H9 (cell line): ENCODE results near the gene NF1. TPM values are rescaled to one million over a fixed set of nuclear protein-coding genes. Genes with fewer than 3 reads are reported as not detected.
"Not testable (repeated sequence)": the region's sequence is repeated elsewhere in the genome, so short reads cannot be mapped to it uniquely, and the experiment has no call there.

Experiments
- DNase-seq: peaks from one replicate; pipeline ENCODE4 v3.0.0-alpha.2; 2017
- H2AFZ ChIP-seq: one replicate; pipeline ENCODE4 v1.6.1; 2013; ENCODE audit warnings: mild to moderate bottlenecking, low read length, control low read depth, moderate library complexity
- H2AK5ac ChIP-seq: 2 replicates; pipeline ENCODE4 v1.6.1; 2013; ENCODE audit warnings: low read length, control low read depth, mixed read lengths; ENCODE audit not compliant: insufficient read length
- H2BK120ac ChIP-seq: one replicate; pipeline ENCODE4 v1.6.1; 2013; ENCODE audit warnings: low read depth, mild to moderate bottlenecking, low read length, control low read depth, inconsistent platforms; ENCODE audit not compliant: poor library complexity, severe bottlenecking
- H2BK12ac ChIP-seq: 2 replicates; pipeline ENCODE4 v1.6.1; 2013; ENCODE audit warnings: low read length, control low read depth, mixed read lengths, low read depth; ENCODE audit not compliant: insufficient read length
- H2BK15ac ChIP-seq: 2 replicates; pipeline ENCODE4 v1.6.1; 2013; ENCODE audit warnings: low read depth, low read length, control low read depth
- H2BK20ac ChIP-seq: one replicate; pipeline ENCODE4 v1.6.1; 2013; ENCODE audit warnings: low read depth, mild to moderate bottlenecking, low read length, control low read depth, inconsistent platforms; ENCODE audit not compliant: poor library complexity, severe bottlenecking
- H2BK5ac ChIP-seq: 2 replicates; pipeline ENCODE4 v1.6.1; 2013; ENCODE audit warnings: low read length, control low read depth, mixed read lengths; ENCODE audit not compliant: insufficient read length
- H3K14ac ChIP-seq: 2 replicates; pipeline ENCODE4 v1.6.1; 2013; ENCODE audit warnings: low read length, control low read depth; ENCODE audit not compliant: insufficient read depth
- H3K18ac ChIP-seq: 2 replicates; pipeline ENCODE4 v1.6.1; 2013; ENCODE audit warnings: low read depth, mild to moderate bottlenecking, mixed read lengths, low read length, control low read depth; ENCODE audit not compliant: insufficient read length
- H3K23ac ChIP-seq: 2 replicates; pipeline ENCODE4 v1.6.1; 2013; ENCODE audit warnings: low read length, control low read depth, mixed read lengths, low read depth; ENCODE audit not compliant: insufficient read length
- H3K23me2 ChIP-seq: 2 replicates; pipeline ENCODE4 v1.6.1; 2013; ENCODE audit warnings: low read depth, mild to moderate bottlenecking, mixed read lengths, low read length, control low read depth; ENCODE audit not compliant: insufficient read length, poor library complexity, severe bottlenecking
- H3K27ac ChIP-seq: 2 replicates; pipeline ENCODE4 v1.5.1; 2013; ENCODE audit warnings: low read length, control low read depth, mixed read lengths, low read depth; ENCODE audit not compliant: insufficient read length
- H3K27me3 ChIP-seq: 2 replicates; pipeline ENCODE4 v1.6.1; 2013; ENCODE audit warnings: low read length, control low read depth, inconsistent platforms; ENCODE audit not compliant: insufficient read depth
- H3K4ac ChIP-seq: 2 replicates; pipeline ENCODE4 v1.6.1; 2013; ENCODE audit warnings: low read depth, mild to moderate bottlenecking, control low read depth, inconsistent platforms, low read length, moderate library complexity
- H3K4me1 ChIP-seq: 2 replicates; pipeline ENCODE4 v1.6.1; 2013; ENCODE audit warnings: low read length, control low read depth, inconsistent platforms; ENCODE audit not compliant: insufficient read depth
- H3K4me2 ChIP-seq: 2 replicates; pipeline ENCODE4 v1.6.1; 2013; ENCODE audit warnings: low read length, control low read depth, mixed read lengths; ENCODE audit not compliant: insufficient read length, insufficient read depth
- H3K56ac ChIP-seq: 2 replicates; pipeline ENCODE4 v1.6.1; 2013; ENCODE audit warnings: low read depth, mild to moderate bottlenecking, mixed read lengths, low read length, control low read depth; ENCODE audit not compliant: insufficient read length
- H3K79me1 ChIP-seq: 2 replicates; pipeline ENCODE4 v1.6.1; 2013; ENCODE audit warnings: low read depth, mild to moderate bottlenecking, moderate library complexity, low read length, control low read depth, inconsistent platforms; ENCODE audit not compliant: insufficient read depth, poor library complexity, severe bottlenecking
- H3K79me2 ChIP-seq: 2 replicates; pipeline ENCODE4 v1.6.1; 2013; ENCODE audit warnings: low read length, control low read depth, inconsistent platforms; ENCODE audit not compliant: insufficient read depth
- H3K9ac ChIP-seq: 2 replicates; pipeline ENCODE4 v1.6.1; 2013; ENCODE audit warnings: low read length, control low read depth, mixed read lengths; ENCODE audit not compliant: insufficient read length; ENCODE audit errors: extremely low read depth
- H3K9me3 ChIP-seq: one replicate; pipeline ENCODE4 v1.6.1; 2013; ENCODE audit warnings: low read depth, low read length, inconsistent platforms; ENCODE audit not compliant: control insufficient read depth
- H3T11ph ChIP-seq: one replicate; pipeline ENCODE4 v1.6.1; 2013; ENCODE audit warnings: mild to moderate bottlenecking, low read length, control low read depth, inconsistent platforms
- H4K20me1 ChIP-seq: one replicate; pipeline ENCODE4 v1.6.1; 2013; ENCODE audit not compliant: control insufficient read depth, insufficient read length, insufficient read depth
- H4K5ac ChIP-seq: 2 replicates; pipeline ENCODE4 v1.6.1; 2013; ENCODE audit warnings: low read depth, mild to moderate bottlenecking, mixed read lengths, low read length, control low read depth; ENCODE audit not compliant: insufficient read length
- H4K8ac ChIP-seq: replicated peaks from 2 replicates; pipeline ENCODE4 v1.6.1; 2013; ENCODE audit warnings: low read length, control low read depth, mixed read lengths, low read depth; ENCODE audit not compliant: insufficient read length
- H4K91ac ChIP-seq: 2 replicates; pipeline ENCODE4 v1.6.1; 2013; ENCODE audit warnings: low read depth, mild to moderate bottlenecking, moderate library complexity, mixed read lengths, low read length, control low read depth; ENCODE audit not compliant: insufficient read length
- H3K27ac Mint-ChIP-seq, 3 experiments: 2 replicates in 2 of 3; 3 replicates in 1 of 3; pipeline ENCODE4 v1.8.0; 2020 to 2021; ENCODE audit warnings: mixed read lengths in 3 of 3, mild to moderate bottlenecking in 1 of 3, moderate library complexity in 1 of 3
- H3K27me3 Mint-ChIP-seq: 2 replicates; pipeline ENCODE4 v1.8.0; 2021; ENCODE audit warnings: low read depth, mild to moderate bottlenecking, moderate library complexity, mixed read lengths
- H3K36me3 Mint-ChIP-seq, 3 experiments: 2 replicates in 2 of 3; 3 replicates in 1 of 3; pipeline ENCODE4 v1.8.0; 2020 to 2021; ENCODE audit warnings: low read depth in 3 of 3, mixed read lengths in 3 of 3; ENCODE audit not compliant: insufficient read depth in 1 of 3
- H3K4me1 Mint-ChIP-seq, 2 experiments: 2 replicates each; pipeline ENCODE4 v1.8.0; 2020; ENCODE audit warnings: mixed read lengths in 2 of 2
- H3K4me3 Mint-ChIP-seq, 2 experiments: 2 replicates in 1 of 2; 3 replicates in 1 of 2; pipeline ENCODE4 v1.8.0; 2020 to 2021; ENCODE audit warnings: mild to moderate bottlenecking in 2 of 2, mixed read lengths in 2 of 2, moderate library complexity in 1 of 2
- H3K9me3 Mint-ChIP-seq, 2 experiments: 2 replicates in 1 of 2; 3 replicates in 1 of 2; pipeline ENCODE4 v1.8.0; 2020; ENCODE audit warnings: mild to moderate bottlenecking in 2 of 2, mixed read lengths in 2 of 2, moderate library complexity in 1 of 2
- WGBS: extraction: QIAGEN DNeasy Blood & Tissue Kit; methylation state at CpG from one replicate; pipeline ENCODE4 v1.1.7; 2013; ENCODE audit warnings: missing lambda C conversion rate, low lambda C conversion rate, mixed read lengths; ENCODE audit not compliant: insufficient read length; ENCODE audit errors: extremely low coverage; 5-methylcytosine and 5-hydroxymethylcytosine counted together
- total RNA-seq: library from RNA; stranded (reverse); gene quantifications from 2 replicates; pipeline ENCODE4 v1.2.1, GENCODE V29; 2021
- TF ChIP-seq, protein P1 (sequence below): fragments of 200-600 bp; sonication (generic); conservative IDR thresholded peaks from 3 replicates; pipeline ENCODE4 v1.8.0; 2021; ENCODE audit warnings: antibody characterized with exemption, mild to moderate bottlenecking

Gene NF1
- total RNA-seq, 1 experiment from 2014 or later: 38.1 TPM

DNA sequence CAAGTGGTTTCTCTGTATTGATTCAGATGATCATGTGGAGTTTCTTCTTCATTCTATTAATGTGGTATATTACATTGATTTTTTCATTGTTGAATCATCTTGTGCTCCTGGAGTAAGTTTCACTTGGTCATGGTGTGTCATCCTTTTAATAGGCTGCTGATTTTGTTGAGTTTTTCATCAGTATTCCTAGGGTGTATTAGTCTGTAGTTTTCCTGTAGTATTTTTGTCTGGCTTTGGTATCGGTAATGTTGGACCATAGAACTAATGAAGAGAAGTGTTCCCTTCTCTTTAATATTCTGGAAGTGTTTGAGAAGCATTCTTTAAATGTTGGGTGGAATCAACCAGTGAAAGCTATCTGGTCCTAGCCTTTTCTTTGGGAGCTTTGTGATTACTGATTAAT is 103.2 kb downstream of the NF1 start:
- no peak overlapping the region for H2BK12ac ChIP-seq
- DNase-seq: no peak
- no peaks in the 10 kb centered on the region for H3K9me3 ChIP-seq
- no peak overlapping the region for H3K9ac ChIP-seq
- no peaks in the 10 kb centered on the region for H3K79me2 ChIP-seq
- no peak overlapping the region for H4K8ac ChIP-seq
- H4K91ac ChIP-seq: no peak overlapping the region
- H2AFZ ChIP-seq: no peak overlapping the region
- H3K27ac ChIP-seq: no peak overlapping the region
- no peak overlapping the region for H2BK5ac ChIP-seq
- no peak overlapping the region for H2BK15ac ChIP-seq
- no peaks in the 10 kb centered on the region for H3K9me3 Mint-ChIP-seq
- peaks cover 0 to 5% (median 0%) of the 10 kb centered on the region in 3 experiments; a peak in 4 of 7 replicates for H3K36me3 Mint-ChIP-seq
- H4K20me1 ChIP-seq: no peaks in the 10 kb centered on the region
- no peak overlapping the region for H3K4ac ChIP-seq
- H3K23me2 ChIP-seq: no peaks in the 10 kb centered on the region
- H2BK20ac ChIP-seq: no peak overlapping the region
- no peaks in the 10 kb centered on the region for H3K4me1 ChIP-seq
- H4K5ac ChIP-seq: no peak overlapping the region
- H3K27me3 ChIP-seq: no peaks in the 10 kb centered on the region
- no peaks in the 10 kb centered on the region for H3K4me1 Mint-ChIP-seq
- H3K18ac ChIP-seq: no peak overlapping the region
- H3T11ph ChIP-seq: no peak overlapping the region
- no peak overlapping the region for H2AK5ac ChIP-seq
- no peak overlapping the region for H3K23ac ChIP-seq
- no peak overlapping the region for H3K4me3 Mint-ChIP-seq
- TF ChIP-seq, protein P1, sequence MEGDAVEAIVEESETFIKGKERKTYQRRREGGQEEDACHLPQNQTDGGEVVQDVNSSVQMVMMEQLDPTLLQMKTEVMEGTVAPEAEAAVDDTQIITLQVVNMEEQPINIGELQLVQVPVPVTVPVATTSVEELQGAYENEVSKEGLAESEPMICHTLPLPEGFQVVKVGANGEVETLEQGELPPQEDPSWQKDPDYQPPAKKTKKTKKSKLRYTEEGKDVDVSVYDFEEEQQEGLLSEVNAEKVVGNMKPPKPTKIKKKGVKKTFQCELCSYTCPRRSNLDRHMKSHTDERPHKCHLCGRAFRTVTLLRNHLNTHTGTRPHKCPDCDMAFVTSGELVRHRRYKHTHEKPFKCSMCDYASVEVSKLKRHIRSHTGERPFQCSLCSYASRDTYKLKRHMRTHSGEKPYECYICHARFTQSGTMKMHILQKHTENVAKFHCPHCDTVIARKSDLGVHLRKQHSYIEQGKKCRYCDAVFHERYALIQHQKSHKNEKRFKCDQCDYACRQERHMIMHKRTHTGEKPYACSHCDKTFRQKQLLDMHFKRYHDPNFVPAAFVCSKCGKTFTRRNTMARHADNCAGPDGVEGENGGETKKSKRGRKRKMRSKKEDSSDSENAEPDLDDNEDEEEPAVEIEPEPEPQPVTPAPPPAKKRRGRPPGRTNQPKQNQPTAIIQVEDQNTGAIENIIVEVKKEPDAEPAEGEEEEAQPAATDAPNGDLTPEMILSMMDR: no peak
- no peak overlapping the region for H3K14ac ChIP-seq
- H3K56ac ChIP-seq: no peak overlapping the region
- no peak overlapping the region for H3K27ac Mint-ChIP-seq
- H3K27me3 Mint-ChIP-seq: no peaks in the 10 kb centered on the region
- no peak overlapping the region for H3K4me2 ChIP-seq
- no peak overlapping the region for H2BK120ac ChIP-seq
- no CpG with 5 or more reads among the region's 1 CpG for WGBS
- no peaks in the 10 kb centered on the region for H3K79me1 ChIP-seq

DNA sequence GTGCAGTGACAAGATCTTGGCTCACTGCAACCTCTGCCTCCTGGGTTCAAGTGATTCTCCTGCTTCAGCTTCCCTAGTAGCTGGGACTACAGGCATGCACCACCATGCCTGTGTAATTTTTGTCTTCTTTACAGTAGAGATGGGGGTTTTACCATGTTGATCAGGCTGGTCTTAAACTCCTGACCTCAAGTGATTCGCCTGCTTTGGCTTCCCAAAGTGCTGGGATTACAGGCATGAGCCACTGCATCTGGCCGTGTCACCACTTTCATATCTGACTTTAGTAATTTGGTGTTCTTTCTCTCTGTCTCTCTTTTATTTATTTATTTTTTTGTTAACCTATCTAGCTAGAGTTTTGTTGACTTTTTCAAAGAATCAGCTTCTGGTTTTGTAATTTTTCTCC is 103.9 kb downstream of the NF1 start:
- not testable (repeated sequence) for H3K23ac ChIP-seq, H2BK120ac ChIP-seq, H3K18ac ChIP-seq, H2BK5ac ChIP-seq, H3K9me3 Mint-ChIP-seq, H2AK5ac ChIP-seq, H3K23me2 ChIP-seq, H3K4me1 Mint-ChIP-seq, H3T11ph ChIP-seq, H4K5ac ChIP-seq, H4K20me1 ChIP-seq, H3K79me2 ChIP-seq, H3K4ac ChIP-seq, H3K4me3 Mint-ChIP-seq, H3K4me1 ChIP-seq, H3K27me3 ChIP-seq, H2BK12ac ChIP-seq, H2AFZ ChIP-seq, H3K14ac ChIP-seq, DNase-seq, H3K4me2 ChIP-seq, H3K9me3 ChIP-seq, H2BK20ac ChIP-seq, H2BK15ac ChIP-seq, H3K27ac Mint-ChIP-seq, H3K56ac ChIP-seq, H3K9ac ChIP-seq, H3K79me1 ChIP-seq, H3K27ac ChIP-seq, H4K8ac ChIP-seq, H3K36me3 Mint-ChIP-seq, H4K91ac ChIP-seq, H3K27me3 Mint-ChIP-seq
- no CpG with 5 or more reads among the region's 2 CpGs for WGBS
